Astrocyte (in vitro differentiated cells and primary cell): Measurements from ENCODE around the gene ATG12.

ENCODE experiments used
- EZH2 ChIP-seq: IDR thresholded peaks from 2 replicates; pipeline ENCODE4 v1.6.1; 2012; ENCODE audit warnings: mild to moderate bottlenecking, low read length, inconsistent platforms; ENCODE audit not compliant: insufficient read depth
- TF ChIP-seq, protein P1 (sequence below): IDR thresholded peaks from 2 replicates; pipeline ENCODE4 v1.5.1; 2011; ENCODE audit warnings: low read depth, mild to moderate bottlenecking, inconsistent platforms, low read length, moderate library complexity; ENCODE audit not compliant: insufficient read depth

DNA sequence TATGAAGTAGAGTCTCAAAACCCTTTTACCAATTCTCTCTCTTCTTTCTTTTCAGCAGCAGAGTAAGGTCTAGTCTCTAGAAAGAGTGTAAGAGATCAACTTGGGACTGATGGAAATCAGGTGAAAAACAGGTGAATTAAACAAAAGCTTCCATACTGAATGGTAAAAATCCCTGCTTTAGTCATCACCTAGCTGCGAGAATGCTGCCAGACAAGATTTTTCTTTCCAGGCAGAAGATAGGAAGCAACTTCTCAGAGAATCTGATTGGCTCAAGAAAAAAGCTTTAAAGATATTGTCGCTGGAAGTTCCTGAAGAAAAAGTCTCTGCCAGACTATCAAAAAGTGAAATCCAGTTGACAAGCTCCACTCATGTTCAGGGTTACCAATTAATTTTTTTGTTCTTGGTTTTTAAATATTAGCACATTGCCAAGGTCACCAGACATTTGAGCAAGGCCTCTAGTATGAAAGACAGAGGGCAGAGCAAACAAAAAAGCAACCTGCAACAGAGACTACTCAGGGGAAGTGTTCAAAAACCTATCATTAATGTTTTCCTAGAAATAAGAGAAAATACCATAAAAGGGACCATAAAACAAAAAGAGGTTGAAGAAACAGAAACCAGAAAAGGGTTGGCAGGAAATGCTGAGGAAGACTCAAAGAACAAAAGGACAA, 34.2 kb downstream of the ATG12 start:
- no peak for TF ChIP-seq EZH2
- TF ChIP-seq, protein P1, sequence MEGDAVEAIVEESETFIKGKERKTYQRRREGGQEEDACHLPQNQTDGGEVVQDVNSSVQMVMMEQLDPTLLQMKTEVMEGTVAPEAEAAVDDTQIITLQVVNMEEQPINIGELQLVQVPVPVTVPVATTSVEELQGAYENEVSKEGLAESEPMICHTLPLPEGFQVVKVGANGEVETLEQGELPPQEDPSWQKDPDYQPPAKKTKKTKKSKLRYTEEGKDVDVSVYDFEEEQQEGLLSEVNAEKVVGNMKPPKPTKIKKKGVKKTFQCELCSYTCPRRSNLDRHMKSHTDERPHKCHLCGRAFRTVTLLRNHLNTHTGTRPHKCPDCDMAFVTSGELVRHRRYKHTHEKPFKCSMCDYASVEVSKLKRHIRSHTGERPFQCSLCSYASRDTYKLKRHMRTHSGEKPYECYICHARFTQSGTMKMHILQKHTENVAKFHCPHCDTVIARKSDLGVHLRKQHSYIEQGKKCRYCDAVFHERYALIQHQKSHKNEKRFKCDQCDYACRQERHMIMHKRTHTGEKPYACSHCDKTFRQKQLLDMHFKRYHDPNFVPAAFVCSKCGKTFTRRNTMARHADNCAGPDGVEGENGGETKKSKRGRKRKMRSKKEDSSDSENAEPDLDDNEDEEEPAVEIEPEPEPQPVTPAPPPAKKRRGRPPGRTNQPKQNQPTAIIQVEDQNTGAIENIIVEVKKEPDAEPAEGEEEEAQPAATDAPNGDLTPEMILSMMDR, result no peak
